GM12878 (cell line): Measurements from ENCODE around the gene CDR2. TPM values are rescaled to one million over a fixed set of nuclear protein-coding genes. Genes with fewer than 3 reads are reported as not detected.

Experiments used
- ATAC-seq: fragments of 200-7000 bp; cut with Tn5 transposase; 3 replicates; pipeline ENCODE4 v1.9.1; 2020; ENCODE audit warnings: mild to moderate bottlenecking, moderate library complexity
- BruUV-seq: library from RNA; stranded (reverse); fragments of 400-500 nt; replicated peaks from 2 replicates; lab custom pipeline; 2021; lab: Mats Ljungman, UMichigan
- CTCF ChIA-PET: fragments of 300-600 bp; sonication (Branson Sonifier 250); formaldehyde crosslinking; extraction: SDS; loops from one replicate; lab custom pipeline; 2021; ENCODE audit warnings: inconsistent platforms; lab: Yijun Ruan, JAX
- POLR2A ChIA-PET: fragments of 350-600 bp; formaldehyde crosslinking; extraction: SDS; loops from one replicate; lab custom pipeline; 2021; ENCODE audit warnings: inconsistent platforms; lab: Charles Lee
- RAD21 ChIA-PET: fragments of 300-600 bp; sonication (Branson Sonifier 250); formaldehyde crosslinking; loops from one replicate; lab custom pipeline; 2023; ENCODE audit warnings: antibody characterized with exemption; ENCODE audit not compliant: unreplicated experiment; lab: Charles Lee
- SMC1A ChIA-PET: fragments of 300-600 bp; sonication (Branson Sonifier 250); formaldehyde crosslinking; loops from one replicate; lab custom pipeline; 2023; ENCODE audit not compliant: unreplicated experiment, uncharacterized antibody; lab: Charles Lee
- DNase-seq: peaks from one replicate; pipeline ENCODE4 v3.0.0-alpha.2; 2011; ENCODE audit warnings: low read depth, low spot score
- FAIRE-seq: peaks from 3 replicates; lab custom pipeline; 2011; peaks lifted over from hg19 to GRCh38; lab: Jason Lieb, UNC
- H2AFZ ChIP-seq: 2 replicates; pipeline ENCODE4 v1.6.0; 2011; ENCODE audit warnings: low read depth, low read length, control low read depth; ENCODE audit not compliant: control insufficient read depth
- H3K27ac ChIP-seq: 2 replicates; pipeline ENCODE4 v1.5.1; 2011; ENCODE audit warnings: control low read depth; ENCODE audit not compliant: control insufficient read depth, insufficient read depth
- H3K27me3 ChIP-seq, 2 experiments: replicated peaks in 1 of 2; 2 replicates each; pipeline versions ENCODE4 v1.6.0 to v1.6.1; 2011; ENCODE audit warnings: low read length in 1 of 2; ENCODE audit not compliant: control insufficient read depth in 2 of 2, insufficient read depth in 2 of 2
- H3K36me3 ChIP-seq, 2 experiments: 2 replicates each; pipeline ENCODE4 v1.5.1; 2011; ENCODE audit warnings: low read length in 1 of 2; ENCODE audit not compliant: control insufficient read depth in 2 of 2, insufficient read depth in 2 of 2
- H3K4me1 ChIP-seq: 2 replicates; pipeline ENCODE4 v1.6.1; 2011; ENCODE audit warnings: mild to moderate bottlenecking, low read length, moderate library complexity, mixed read lengths; ENCODE audit not compliant: control insufficient read depth, insufficient read depth
- H3K4me2 ChIP-seq: 2 replicates; pipeline ENCODE4 v1.6.0; 2011; ENCODE audit warnings: control low read depth; ENCODE audit not compliant: control insufficient read depth, insufficient read depth
- H3K4me3 ChIP-seq: fragments of 200-600 bp; sonication (generic); 2 replicates; pipeline ENCODE4 v1.5.1; 2016
- H3K79me2 ChIP-seq: 2 replicates; pipeline ENCODE4 v1.6.0; 2011; ENCODE audit warnings: low read length; ENCODE audit not compliant: control insufficient read depth, insufficient read depth
- H3K9ac ChIP-seq: 2 replicates; pipeline ENCODE4 v1.8.0; 2011; ENCODE audit warnings: low read length, control low read depth, mixed read lengths; ENCODE audit not compliant: control insufficient read depth, insufficient read depth
- H3K9me3 ChIP-seq: replicated peaks from 3 replicates; pipeline ENCODE4 v1.5.1; 2011; ENCODE audit warnings: mild to moderate bottlenecking, low read length; ENCODE audit not compliant: control insufficient read depth, insufficient read depth
- H4K20me1 ChIP-seq: 2 replicates; pipeline ENCODE4 v1.6.0; 2011; ENCODE audit not compliant: control insufficient read depth, insufficient read depth
- CEBPB ChIP-seq, 2 experiments: fragments of 150-350 bp in 1 of 2; IDR thresholded peaks; 2 replicates each; pipeline ENCODE4 v1.6.1; 2012 to 2014; ENCODE audit warnings: low read depth in 2 of 2, low read length in 2 of 2, borderline replicate concordance in 1 of 2, inconsistent platforms in 1 of 2
- FOXM1 ChIP-seq: IDR thresholded peaks from 2 replicates; pipeline ENCODE4 v1.6.1; 2012; ENCODE audit warnings: low read depth, mild to moderate bottlenecking, inconsistent platforms, low read length, moderate library complexity
- MYB ChIP-seq: fragments of 150-350 bp; IDR thresholded peaks from 2 replicates; pipeline ENCODE4 v1.6.1; 2014; ENCODE audit warnings: mild to moderate bottlenecking, low read depth, low read length, borderline replicate concordance
- MYC ChIP-seq: IDR thresholded peaks from 2 replicates; pipeline ENCODE4 v1.6.1; 2011; ENCODE audit warnings: mild to moderate bottlenecking, low read length, moderate library complexity, inconsistent platforms; ENCODE audit not compliant: insufficient read depth, insufficient replicate concordance, insufficient read length, severe bottlenecking
- SMARCA5 ChIP-seq: fragments of 450-650 bp; IDR thresholded peaks from 2 replicates; pipeline ENCODE4 v1.6.1; 2017; ENCODE audit warnings: mild to moderate bottlenecking
- ZZZ3 ChIP-seq: IDR thresholded peaks from 2 replicates; pipeline ENCODE4 v1.6.1; 2011; ENCODE audit warnings: low read depth; ENCODE audit not compliant: control insufficient read depth, insufficient read length
- WGBS: methylation state at CpG from one replicate; pipeline ENCODE4 v1.1.6; 2016; ENCODE audit warnings: low lambda C conversion rate; ENCODE audit not compliant: insufficient replicate concordance, insufficient coverage; ENCODE audit errors: missing lambda C conversion rate; 5-methylcytosine and 5-hydroxymethylcytosine counted together
- in situ Hi-C: fragments of 300-500 bp; cut with MboI; formaldehyde crosslinking; loops from 9 replicates; pipeline ENCODE4 v1.14.3; 2018; ENCODE audit warnings: mixed read lengths
- intact Hi-C: fragments of 100-400 bp; cut with micrococcal nuclease; formaldehyde crosslinking; loops from one replicate; pipeline ENCODE4 v1.14.2; 2022; ENCODE audit not compliant: unreplicated experiment
- polyA plus RNA-seq, 11 experiments: library from polyadenylated mRNA; depleted of rRNA in 4 of 11; unstranded in 6 of 11; stranded (reverse) in 5 of 11; fragments of >200 nt; fragmentation: Nextera tagmentation in 4 of 11; fragmentation: Illumina TruSeq in 1 of 11; extraction: Ambion mirVana in 4 of 11; extraction: Trizol in 1 of 11; gene quantifications; 1 replicate in 1 of 11; 2 replicates in 10 of 11; pipeline versions ENCODE4 v1.2.1 to v1.2.3, GENCODE V29; 2011 to 2016; ENCODE audit warnings: inconsistent platforms in 2 of 11, missing spikeins in 2 of 11, low read depth in 1 of 11
- total RNA-seq, 4 experiments: library from RNA; depleted of rRNA in 3 of 4; stranded (reverse); fragments of >200 nt in 3 of 4; fragmentation: Illumina TruSeq in 1 of 4; extraction: Trizol in 1 of 4; gene quantifications; 2 replicates each; pipeline versions ENCODE4 v1.2.1 to v1.2.3, GENCODE V29; 2013 to 2021
- TF ChIP-seq, protein P1 (sequence below): fragments of 450-650 bp; IDR thresholded peaks from 2 replicates; pipeline ENCODE4 v1.6.1; 2016; ENCODE audit warnings: mild to moderate bottlenecking, moderate library complexity, borderline replicate concordance
- TF ChIP-seq, protein P2 (sequence below): fragments of 450-650 bp; IDR thresholded peaks from 2 replicates; pipeline ENCODE4 v1.6.1; 2014; ENCODE audit warnings: mild to moderate bottlenecking
- TF ChIP-seq, protein P3 (sequence below): IDR thresholded peaks from 2 replicates; pipeline ENCODE4 v1.6.1; 2012; ENCODE audit warnings: mild to moderate bottlenecking, low read depth, low read length
- TF ChIP-seq, protein P4 (sequence below): fragments of 450-650 bp; IDR thresholded peaks from 2 replicates; pipeline ENCODE4 v1.6.1; 2017; ENCODE audit warnings: mild to moderate bottlenecking, low read depth, inconsistent platforms; ENCODE audit not compliant: poor library complexity, severe bottlenecking

Gene CDR2
- total and polyA plus RNA-seq, 10 of the 15 experiments (the other 5 are each of a cell fraction or from before 2014, with no cell fraction given), result 4.8 to 24.3 (median 19.2) TPM

DNA sequence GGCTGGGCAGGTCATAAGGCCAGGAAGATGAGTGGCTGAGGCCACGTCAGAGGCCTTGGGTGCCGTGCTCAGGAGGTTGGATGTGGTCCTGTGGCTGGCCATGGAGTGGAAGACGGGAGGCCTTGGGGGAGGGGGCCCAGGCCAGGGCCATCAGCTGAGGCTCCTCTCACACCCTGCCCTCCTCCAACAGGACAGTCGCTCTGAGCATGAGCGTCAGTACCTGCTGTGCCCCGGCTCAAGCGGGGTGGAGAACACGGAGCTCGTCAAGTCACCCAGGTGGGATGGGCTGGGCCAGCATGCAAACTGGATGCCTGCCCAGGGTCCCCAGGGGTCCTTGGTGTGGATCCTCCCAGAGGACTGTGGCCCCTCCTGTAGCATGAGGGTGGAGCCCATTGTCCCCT, 58.0 kb downstream of the CDR2 start:
- H3K79me2 ChIP-seq, result no peaks in the 10 kb centered on the region
- ATAC-seq (no peak), FAIRE-seq (no peak), DNase-seq (no peak)
- no peak overlapping the region for H2AFZ ChIP-seq
- H4K20me1 ChIP-seq, result no peaks in the 10 kb centered on the region
- 67% methylated on average over 9 of the region's 9 CpGs for WGBS
- no peak overlapping the region for H3K9ac ChIP-seq
- RAD21 ChIA-PET, result no interaction called here
- H3K27ac ChIP-seq, result no peak overlapping the region
- POLR2A ChIA-PET, result no interaction called here
- H3K9me3 ChIP-seq, result no peaks in the 10 kb centered on the region
- H3K27me3 ChIP-seq, result no peaks in the 10 kb centered on the region
- no TSS peak for BruUV-seq
- H3K4me1 ChIP-seq, result no peaks in the 10 kb centered on the region
- H3K4me3 ChIP-seq, result no peak overlapping the region
- H3K36me3 ChIP-seq, result peaks cover 28 to 33% of the 10 kb centered on the region in 2 experiments
- no peak overlapping the region for H3K4me2 ChIP-seq
- SMC1A ChIA-PET, result interaction anchor here (1.1 kb wide), 1 partner anchor 12 kb away, joined by 3 read pairs; no protein-coding TSS in a partner anchor
- TF ChIP-seq SMARCA5 (no peak), MYB (no peak), MYC (no peak), CEBPB (IDR thresholded peaks at IDR 0.05; ENCODE audit: borderline replicate concordance in 1 of 2, low read depth in 2 of 2, low read length in 2 of 2) (no peak), ZZZ3 (no peak), FOXM1 (no peak)
- TF ChIP-seq, protein P1, sequence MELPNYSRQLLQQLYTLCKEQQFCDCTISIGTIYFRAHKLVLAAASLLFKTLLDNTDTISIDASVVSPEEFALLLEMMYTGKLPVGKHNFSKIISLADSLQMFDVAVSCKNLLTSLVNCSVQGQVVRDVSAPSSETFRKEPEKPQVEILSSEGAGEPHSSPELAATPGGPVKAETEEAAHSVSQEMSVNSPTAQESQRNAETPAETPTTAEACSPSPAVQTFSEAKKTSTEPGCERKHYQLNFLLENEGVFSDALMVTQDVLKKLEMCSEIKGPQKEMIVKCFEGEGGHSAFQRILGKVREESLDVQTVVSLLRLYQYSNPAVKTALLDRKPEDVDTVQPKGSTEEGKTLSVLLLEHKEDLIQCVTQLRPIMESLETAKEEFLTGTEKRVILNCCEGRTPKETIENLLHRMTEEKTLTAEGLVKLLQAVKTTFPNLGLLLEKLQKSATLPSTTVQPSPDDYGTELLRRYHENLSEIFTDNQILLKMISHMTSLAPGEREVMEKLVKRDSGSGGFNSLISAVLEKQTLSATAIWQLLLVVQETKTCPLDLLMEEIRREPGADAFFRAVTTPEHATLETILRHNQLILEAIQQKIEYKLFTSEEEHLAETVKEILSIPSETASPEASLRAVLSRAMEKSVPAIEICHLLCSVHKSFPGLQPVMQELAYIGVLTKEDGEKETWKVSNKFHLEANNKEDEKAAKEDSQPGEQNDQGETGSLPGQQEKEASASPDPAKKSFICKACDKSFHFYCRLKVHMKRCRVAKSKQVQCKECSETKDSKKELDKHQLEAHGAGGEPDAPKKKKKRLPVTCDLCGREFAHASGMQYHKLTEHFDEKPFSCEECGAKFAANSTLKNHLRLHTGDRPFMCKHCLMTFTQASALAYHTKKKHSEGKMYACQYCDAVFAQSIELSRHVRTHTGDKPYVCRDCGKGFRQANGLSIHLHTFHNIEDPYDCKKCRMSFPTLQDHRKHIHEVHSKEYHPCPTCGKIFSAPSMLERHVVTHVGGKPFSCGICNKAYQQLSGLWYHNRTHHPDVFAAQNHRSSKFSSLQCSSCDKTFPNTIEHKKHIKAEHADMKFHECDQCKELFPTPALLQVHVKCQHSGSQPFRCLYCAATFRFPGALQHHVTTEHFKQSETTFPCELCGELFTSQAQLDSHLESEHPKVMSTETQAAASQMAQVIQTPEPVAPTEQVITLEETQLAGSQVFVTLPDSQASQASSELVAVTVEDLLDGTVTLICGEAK, result no peak
- TF ChIP-seq, protein P2, sequence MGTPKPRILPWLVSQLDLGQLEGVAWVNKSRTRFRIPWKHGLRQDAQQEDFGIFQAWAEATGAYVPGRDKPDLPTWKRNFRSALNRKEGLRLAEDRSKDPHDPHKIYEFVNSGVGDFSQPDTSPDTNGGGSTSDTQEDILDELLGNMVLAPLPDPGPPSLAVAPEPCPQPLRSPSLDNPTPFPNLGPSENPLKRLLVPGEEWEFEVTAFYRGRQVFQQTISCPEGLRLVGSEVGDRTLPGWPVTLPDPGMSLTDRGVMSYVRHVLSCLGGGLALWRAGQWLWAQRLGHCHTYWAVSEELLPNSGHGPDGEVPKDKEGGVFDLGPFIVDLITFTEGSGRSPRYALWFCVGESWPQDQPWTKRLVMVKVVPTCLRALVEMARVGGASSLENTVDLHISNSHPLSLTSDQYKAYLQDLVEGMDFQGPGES, result no peak
- TF ChIP-seq, protein P3, sequence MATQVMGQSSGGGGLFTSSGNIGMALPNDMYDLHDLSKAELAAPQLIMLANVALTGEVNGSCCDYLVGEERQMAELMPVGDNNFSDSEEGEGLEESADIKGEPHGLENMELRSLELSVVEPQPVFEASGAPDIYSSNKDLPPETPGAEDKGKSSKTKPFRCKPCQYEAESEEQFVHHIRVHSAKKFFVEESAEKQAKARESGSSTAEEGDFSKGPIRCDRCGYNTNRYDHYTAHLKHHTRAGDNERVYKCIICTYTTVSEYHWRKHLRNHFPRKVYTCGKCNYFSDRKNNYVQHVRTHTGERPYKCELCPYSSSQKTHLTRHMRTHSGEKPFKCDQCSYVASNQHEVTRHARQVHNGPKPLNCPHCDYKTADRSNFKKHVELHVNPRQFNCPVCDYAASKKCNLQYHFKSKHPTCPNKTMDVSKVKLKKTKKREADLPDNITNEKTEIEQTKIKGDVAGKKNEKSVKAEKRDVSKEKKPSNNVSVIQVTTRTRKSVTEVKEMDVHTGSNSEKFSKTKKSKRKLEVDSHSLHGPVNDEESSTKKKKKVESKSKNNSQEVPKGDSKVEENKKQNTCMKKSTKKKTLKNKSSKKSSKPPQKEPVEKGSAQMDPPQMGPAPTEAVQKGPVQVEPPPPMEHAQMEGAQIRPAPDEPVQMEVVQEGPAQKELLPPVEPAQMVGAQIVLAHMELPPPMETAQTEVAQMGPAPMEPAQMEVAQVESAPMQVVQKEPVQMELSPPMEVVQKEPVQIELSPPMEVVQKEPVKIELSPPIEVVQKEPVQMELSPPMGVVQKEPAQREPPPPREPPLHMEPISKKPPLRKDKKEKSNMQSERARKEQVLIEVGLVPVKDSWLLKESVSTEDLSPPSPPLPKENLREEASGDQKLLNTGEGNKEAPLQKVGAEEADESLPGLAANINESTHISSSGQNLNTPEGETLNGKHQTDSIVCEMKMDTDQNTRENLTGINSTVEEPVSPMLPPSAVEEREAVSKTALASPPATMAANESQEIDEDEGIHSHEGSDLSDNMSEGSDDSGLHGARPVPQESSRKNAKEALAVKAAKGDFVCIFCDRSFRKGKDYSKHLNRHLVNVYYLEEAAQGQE, result no peak
- TF ChIP-seq, protein P4, sequence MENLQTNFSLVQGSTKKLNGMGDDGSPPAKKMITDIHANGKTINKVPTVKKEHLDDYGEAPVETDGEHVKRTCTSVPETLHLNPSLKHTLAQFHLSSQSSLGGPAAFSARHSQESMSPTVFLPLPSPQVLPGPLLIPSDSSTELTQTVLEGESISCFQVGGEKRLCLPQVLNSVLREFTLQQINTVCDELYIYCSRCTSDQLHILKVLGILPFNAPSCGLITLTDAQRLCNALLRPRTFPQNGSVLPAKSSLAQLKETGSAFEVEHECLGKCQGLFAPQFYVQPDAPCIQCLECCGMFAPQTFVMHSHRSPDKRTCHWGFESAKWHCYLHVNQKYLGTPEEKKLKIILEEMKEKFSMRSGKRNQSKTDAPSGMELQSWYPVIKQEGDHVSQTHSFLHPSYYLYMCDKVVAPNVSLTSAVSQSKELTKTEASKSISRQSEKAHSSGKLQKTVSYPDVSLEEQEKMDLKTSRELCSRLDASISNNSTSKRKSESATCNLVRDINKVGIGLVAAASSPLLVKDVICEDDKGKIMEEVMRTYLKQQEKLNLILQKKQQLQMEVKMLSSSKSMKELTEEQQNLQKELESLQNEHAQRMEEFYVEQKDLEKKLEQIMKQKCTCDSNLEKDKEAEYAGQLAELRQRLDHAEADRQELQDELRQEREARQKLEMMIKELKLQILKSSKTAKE, result no peak
- CTCF ChIA-PET, result no interaction called here
- intact Hi-C loops, result no loop called here
- in situ Hi-C loops, result loop anchor here (25.0 kb wide), 1 partner anchor 246 kb away; no protein-coding TSS in a partner anchor
